Fibroblast of the aortic adventitia (primary cell): ENCODE data around the gene GRIK3. TPM values are rescaled to one million over a fixed set of nuclear protein-coding genes. Genes with fewer than 3 reads are reported as not detected.

Experiments
- DNase-seq: peaks from one replicate; pipeline ENCODE4 v3.0.0-alpha.2; 2010; ENCODE audit warnings: low read depth
- H3K4me3 ChIP-seq: 2 replicates; pipeline ENCODE4 v1.5.1; 2011; ENCODE audit warnings: low read depth, mild to moderate bottlenecking, control low read depth, low read length, moderate library complexity
- CTCF ChIP-seq: IDR thresholded peaks from 2 replicates; pipeline ENCODE4 v1.5.1; 2011; ENCODE audit warnings: mild to moderate bottlenecking, low read length, control low read depth, inconsistent platforms; ENCODE audit not compliant: insufficient read depth
- total RNA-seq: library from RNA; depleted of rRNA; stranded (reverse); fragments of >200 nt; gene quantifications from 2 replicates; pipeline ENCODE4 v1.2.3, GENCODE V29; 2012; ENCODE audit warnings: low replicate concordance

Gene GRIK3
- total RNA-seq, 1 donor: not detected

- DNase-seq: no peak
- no peak overlapping the region for H3K4me3 ChIP-seq
- TF ChIP-seq CTCF: no peak
These were observed 28.0 kb downstream of the GRIK3 start for GRCh38 chr1:37006132-37006868.

GRCh38 chr1:37002898-37003297 is 31.4 kb downstream of the GRIK3 start:
- no peak for DNase-seq
- H3K4me3 ChIP-seq: no peak overlapping the region
- no peak for TF ChIP-seq CTCF

- DNase-seq: no peak
- no peak for TF ChIP-seq CTCF
- H3K4me3 ChIP-seq: no peak overlapping the region
These were observed 32.6 kb downstream of the GRIK3 start for GRCh38 chr1:37001703-37002102.

- no peak for TF ChIP-seq CTCF
- no peak for DNase-seq
- no peak overlapping the region for H3K4me3 ChIP-seq
These were observed 38.2 kb downstream of the GRIK3 start for GRCh38 chr1:36996106-36996505.

- DNase-seq: no peak
- TF ChIP-seq CTCF: no peak
- H3K4me3 ChIP-seq: no peak overlapping the region
These were observed 39.4 kb downstream of the GRIK3 start for GRCh38 chr1:36994868-36995267.

- TF ChIP-seq CTCF: no peak
These were observed 40.0 kb downstream of the GRIK3 start for GRCh38 chr1:36994294-36994693.

More at GRCh38 chr1:36994294-36994693, 40.0 kb downstream of the GRIK3 start:
- DNase-seq: no peak
- no peak overlapping the region for H3K4me3 ChIP-seq
